HG03378 (cell line): Measurements from ENCODE around the gene SYT1.
"Not testable (repeated sequence)": the region's sequence is repeated elsewhere in the genome, so short reads cannot be mapped to it uniquely, and the experiment has no call there.

Experiments used
- ATAC-seq: cut with Tn5 transposase; IDR thresholded peaks from one replicate; pipeline ENCODE4 v1.9.1; 2021; ENCODE audit warnings: mild to moderate bottlenecking, moderate library complexity; ENCODE audit not compliant: unreplicated experiment

The SYT1 gene

DNA sequence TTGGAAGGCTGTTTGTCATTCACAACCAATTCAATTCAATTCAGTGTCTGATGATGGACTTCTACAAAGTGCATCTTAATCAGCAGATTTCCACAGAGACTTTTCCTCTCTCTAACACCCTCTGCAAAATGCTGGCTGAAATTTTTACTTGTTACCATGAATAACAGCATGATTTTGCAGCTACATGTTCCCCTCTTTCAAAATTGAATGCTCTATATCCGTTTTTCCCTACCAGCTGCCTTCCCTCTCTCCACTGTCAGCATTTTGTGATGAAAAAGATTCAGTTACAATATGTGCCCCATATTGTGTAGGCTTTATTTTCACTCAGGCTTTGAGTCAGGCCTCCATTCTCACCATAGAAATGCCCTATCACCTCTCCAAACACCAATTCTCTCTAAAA, 334.6 kb downstream of the SYT1 start:
- no peak for ATAC-seq

DNA sequence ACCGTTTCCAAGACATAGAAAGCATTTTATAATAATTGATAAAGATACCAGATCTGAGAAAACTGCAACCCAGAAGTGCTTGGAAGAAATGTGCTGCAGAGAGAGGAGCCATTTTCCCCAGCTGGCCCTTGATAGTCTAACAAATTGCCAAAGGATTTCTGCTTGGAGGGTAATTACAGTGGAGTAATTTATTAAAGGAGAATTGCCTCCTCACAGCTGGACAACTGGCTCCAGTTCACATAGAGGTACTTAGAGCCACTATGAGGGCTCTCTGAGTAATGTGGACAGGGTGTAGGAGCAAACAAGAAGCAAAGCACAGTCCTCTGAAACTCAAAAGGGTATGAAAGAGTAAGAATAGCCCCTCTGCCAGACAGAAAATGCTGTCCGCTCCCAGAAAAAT, 335.6 kb downstream of the SYT1 start:
- ATAC-seq = no peak

DNA sequence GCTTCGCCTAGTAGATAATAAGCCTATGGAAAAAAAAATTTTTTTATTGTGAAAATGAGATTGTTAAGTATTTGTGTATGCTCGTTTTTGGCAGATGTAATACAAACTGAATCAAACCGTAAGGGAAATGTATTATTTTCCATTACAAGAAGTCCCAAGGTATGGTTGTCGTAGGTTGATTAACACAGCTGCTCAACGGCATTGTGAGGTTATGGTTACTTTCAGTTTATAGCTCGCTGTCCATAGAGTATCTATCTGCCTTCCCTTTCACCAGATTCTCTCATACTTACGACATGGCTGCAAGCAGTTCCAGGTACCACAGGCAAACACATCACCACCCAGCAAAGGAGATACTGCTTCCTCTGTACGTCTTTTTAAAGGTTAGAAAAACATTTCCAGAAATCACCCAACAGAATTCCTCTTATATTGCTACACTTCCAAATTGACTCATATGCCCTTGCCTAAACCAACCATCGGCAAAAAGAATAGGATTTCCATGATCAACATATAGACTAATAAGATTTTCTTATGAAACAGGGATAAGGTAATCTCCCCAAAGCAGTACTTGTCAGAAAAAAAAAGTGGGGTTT, 338.6 kb downstream of the SYT1 start:
- ATAC-seq = no peak

DNA sequence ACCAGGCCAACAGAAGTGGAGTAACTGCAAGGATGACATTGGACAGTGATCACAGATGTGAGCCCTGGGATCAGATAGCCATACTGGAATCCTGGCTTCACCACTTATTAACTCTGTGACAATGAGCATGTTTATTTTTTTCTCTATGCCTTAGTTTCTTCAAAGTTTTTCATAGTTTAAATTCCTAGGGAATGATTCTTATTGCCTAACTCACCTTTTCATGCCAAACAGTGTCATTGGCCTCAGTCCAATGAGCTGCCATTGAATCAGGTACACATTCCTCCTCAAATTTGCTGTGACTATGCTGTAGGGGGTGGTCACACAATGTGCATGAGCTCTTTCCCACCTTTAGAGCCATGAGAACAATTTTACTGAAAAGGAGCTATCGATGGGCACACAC, 342.3 kb downstream of the SYT1 start:
- ATAC-seq = no peak

DNA sequence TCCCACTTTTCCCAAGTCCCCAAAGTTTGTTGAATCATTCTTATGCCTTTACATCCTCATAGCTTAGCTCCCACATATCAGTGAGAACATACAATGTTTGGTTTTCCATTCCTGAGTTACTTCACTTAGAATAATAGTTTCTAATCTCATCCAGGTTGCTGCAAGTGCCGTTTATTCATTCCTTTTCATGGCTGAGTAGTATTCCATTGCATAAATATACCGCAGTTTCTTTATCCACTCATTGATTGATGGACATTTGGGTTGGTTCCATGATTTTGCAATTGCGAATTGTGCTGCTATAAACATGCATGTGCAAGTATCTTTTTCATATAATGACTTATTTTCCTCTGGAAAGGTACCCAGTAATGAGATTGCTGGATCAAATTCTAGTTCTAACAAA, 345.8 kb downstream of the SYT1 start:
- ATAC-seq = not testable (repeated sequence)

DNA sequence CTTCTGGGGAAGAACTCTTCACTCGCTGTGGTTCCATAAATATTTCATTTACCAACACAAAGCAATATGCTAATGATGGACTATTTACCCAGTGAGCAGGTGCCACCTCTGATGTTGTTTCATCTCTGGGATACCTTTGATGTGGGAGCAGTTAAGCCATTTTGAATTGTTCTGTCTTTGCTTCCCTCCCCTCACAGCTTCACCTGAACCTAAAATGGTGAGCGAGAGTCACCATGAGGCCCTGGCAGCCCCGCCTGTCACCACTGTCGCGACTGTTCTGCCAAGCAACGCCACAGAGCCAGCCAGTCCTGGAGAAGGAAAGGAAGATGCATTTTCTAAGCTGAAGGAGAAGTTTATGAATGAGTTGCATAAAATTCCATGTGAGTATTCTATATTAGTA, 352.7 kb downstream of the SYT1 start:
- no peak for ATAC-seq

DNA sequence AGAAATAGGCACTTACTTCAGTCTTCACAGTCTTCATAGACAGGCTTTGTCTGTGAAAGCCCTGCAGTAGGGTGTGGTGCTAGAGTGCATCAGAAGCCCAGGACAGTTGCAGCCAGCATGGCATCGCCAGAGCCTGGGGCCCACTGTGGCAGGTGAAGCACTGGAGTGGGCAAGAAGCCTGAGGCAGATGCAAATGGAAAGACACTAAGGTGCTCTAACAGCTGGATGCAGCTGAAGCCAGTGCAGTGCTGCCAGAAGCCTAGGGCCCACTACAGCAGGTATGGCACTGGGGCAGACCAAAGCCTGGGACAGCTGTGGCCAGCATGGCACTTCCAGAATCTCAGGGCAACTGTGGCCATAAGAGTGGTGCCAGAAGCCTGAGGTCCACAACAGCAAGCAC, 358.6 kb downstream of the SYT1 start:
- ATAC-seq = no peak

DNA sequence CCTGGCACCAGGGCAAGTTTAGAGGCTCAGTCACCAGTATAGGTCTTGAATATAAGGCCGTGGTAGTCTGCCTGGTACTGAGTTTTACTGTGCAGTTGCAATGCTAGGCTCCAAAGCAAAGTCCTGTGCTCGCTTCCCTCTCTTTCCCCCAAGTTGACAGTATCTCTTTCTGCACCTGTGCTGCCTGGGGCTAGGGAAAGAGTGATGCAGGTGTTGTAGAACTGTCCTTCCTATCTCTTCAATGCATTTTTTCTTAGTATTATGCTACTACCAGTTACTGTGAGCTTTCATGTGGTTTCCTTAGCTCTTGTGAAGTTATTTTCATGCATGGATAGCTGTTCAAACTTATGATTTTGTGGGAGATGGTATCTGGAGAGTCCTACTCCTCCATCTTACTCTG, 359.2 kb downstream of the SYT1 start:
- ATAC-seq = no peak

DNA sequence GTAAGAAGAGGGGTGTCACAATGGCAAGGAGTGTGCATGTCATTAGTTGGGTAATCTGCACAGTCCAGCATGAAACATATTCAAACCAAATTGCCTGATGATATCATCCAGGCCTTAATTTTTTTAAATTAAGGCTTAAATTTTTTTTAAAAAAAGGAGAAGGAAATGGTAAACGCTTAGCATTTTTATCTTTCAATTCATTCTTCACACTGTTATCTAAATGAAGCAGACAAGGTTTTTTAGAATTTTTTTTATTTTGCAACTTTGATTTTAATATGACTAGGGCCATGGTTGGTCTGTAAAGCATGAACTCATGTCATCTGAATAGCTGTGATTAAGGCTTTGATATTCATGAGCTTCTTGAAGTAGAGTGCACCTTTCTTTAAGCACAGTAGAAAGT, 362.5 kb downstream of the SYT1 start:
- no peak for ATAC-seq

DNA sequence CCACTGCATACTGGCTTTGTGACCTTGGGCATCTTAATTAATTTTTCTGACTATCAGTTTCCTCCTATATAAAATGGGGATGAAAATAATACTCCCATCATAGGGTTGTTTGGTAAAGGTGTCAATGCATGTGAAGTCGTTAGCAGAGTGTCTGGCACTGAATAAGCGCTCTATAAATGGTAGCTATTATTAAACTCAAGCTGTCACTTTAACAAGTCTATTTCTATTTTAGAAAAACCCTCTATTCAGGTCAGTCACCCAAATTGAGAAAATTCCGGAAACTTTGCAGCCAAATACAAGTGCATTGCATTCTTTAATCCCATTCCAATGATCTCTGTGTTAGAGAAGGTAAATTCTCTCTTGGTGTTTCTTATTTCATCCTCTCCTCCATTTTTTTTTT, 363.1 kb downstream of the SYT1 start:
- no peak for ATAC-seq

DNA sequence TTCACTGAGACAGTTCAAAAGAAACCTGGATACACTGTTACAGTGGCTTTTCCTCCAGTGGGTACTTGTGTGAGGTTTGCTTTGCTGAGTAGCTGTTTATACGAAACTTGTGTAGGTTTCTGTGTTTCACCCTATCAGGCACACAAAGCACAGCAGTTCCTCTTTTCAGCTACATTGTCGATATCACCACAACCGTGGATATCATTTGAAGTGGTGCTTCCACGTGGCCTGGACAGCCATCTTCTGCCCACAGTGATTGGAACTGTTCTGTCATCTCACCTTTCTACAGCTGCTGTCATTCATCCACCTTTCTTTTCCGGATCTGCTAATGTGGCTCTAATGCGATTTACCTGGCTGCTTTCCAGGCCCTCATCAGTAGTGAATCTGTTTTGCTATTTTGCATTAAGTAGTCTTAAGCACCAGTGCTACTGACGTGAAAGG, 368.8 kb downstream of the SYT1 start:
- ATAC-seq = no peak

DNA sequence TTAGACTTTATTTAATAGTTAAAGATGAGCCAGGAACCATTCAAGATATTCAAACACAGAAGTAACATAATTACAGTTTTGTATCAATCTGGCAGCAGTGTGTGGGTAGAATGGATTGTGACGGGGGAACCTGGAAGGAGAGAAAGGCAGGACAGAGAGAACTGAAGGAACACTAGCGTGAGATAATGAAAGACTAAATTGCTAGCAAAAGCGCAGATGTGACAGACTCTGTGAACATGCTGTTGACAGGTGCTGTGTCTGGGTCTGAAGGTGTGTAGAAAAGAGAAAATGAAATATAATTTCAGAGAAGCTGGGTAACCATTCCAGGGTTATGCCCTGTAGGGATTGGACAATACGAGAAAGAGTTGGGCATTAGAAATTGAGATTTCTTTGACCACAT, 372.3 kb downstream of the SYT1 start:
- no peak for ATAC-seq

DNA sequence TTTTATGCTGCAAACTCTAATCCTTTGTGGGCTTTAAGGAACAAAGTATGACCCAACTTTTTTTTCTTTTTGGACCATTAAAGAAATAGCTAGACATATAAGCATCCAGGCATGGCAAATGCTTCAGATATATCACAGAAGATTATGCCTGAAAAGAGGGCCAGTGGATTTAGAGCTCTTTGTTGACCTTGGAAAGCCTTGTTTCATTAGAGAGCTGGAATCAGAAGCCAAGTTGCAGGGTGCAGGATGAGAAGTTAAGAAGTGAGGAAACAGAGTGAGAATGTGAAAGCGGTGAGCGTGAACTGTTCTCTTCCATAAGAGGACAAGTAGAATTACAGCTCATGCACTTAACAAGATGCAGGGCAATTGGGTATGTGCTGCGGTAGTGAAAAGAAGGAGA, 373.7 kb downstream of the SYT1 start:
- ATAC-seq = no peak

DNA sequence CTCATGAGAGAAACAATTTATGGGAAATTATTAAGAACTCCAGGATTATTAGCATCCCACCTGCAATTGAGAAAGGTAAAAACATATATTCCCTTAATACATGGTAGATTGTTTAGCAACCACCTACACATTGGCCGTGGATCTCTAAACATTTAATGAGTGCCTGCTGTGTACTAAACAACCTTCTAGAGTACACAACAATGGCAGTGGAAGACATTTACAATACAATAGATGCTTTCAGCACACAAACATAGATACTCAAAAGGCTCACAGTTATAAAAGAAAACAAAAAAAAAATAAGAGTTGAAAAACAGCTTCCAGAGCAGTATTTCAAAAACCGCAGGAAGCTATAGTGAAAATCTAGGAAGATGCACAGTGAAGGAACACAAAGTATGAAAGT, 382.9 kb downstream of the SYT1 start:
- ATAC-seq = no peak

DNA sequence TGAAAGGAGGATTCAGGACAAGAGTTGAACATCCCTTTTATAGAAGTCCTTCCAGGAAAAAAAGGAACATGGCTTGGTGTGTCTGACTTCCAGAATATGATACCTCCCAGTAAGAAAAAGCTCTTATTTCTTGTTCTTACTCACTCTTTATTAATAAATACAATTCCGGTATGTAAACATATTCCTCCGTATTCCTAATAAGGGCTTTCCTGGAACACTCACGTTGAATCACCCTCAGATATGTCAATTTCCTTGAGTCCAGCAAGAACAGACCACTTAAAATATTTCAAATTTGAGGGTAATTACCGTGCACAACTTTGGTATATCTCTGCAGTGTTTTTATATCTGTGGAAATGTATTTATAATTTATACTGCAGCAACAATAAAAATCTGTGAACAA, 385.6 kb downstream of the SYT1 start:
- ATAC-seq = no peak

DNA sequence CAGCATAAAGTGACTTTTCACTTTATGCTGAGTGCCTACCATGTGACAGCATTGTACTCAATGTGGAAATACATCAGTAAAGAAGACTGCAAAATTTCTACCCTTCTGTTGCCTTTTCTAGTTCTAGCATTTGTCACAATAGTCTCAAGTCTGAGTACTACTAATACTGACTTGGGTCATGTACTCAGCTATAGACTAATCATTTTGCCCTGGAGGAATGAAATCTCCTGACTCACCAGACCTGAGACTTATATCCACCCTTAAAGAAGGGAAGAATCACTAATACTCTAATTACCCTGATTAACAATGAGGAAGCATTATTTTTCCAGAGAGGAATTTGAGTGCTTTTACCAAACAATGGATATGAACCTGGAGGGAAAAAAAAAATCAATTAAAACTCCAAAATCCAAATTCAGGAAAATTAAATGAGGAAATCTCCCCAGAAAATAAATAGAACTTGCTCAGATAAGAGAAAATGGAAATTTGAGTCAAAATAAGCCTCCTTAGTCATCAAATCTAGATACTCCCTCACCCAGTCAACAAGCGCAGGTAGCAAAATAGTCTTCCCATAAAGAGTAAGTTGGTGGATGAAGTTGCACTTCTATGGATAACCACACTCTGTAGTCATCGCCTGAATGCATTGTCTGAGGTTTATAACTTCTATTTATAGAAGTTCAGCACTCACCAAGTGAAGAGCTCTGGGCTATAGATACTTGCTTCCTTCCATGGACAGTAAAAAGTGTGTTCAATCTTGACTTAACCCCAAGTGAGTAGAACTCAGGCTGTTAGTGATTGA, 386.6 kb downstream of the SYT1 start:
- no peak for ATAC-seq

DNA sequence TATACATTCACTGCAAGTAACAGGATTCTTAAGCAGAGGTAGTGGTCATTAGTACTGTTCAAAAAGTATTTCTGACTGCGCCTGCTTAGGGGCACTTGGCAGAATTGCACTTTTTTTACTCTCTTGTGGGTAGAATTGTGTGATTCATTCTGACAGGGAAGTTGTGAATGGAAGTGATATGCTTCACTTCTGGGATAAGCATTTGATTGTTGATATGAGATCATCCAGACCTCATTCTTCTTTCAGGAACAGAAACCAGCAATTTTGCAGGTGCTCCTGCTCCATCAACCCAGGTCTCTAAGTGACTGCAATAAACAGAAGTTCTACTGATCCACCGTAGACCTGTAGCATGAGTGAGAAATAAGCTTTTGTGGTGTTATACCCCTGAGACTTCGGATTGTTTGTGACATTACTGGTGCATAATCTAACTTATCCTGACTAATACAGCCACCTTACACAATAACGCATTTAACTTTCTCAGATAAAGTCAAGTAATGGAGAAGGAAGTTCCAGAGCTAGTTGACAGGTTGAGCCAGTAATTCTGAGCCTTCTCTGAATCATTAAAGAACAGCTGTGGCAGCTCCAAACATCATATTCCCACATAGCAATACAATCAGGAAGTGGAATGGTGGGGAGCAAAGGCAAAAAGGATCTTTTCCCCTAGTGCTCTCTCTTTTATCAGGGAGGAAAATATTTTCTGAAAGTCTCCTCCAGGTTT, 387.9 kb downstream of the SYT1 start:
- no peak for ATAC-seq

DNA sequence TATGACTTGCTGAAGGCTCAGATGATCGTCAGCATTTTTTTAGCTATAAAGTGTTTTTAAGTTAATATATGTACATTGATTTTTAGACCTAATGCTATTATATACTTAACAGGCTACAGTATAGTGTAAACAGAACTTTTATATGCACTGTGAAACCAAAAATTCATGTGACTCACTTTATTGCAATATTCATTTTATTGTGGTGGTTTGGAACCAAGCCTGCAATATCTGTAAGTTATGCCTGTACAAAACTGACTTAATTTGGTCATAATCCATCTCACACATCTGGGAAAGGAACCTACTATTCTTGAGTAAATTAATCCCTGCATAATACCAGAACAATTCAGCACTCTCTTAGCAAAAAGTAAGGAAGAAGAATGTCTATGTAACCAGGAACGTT, 390.7 kb downstream of the SYT1 start:
- no peak for ATAC-seq

DNA sequence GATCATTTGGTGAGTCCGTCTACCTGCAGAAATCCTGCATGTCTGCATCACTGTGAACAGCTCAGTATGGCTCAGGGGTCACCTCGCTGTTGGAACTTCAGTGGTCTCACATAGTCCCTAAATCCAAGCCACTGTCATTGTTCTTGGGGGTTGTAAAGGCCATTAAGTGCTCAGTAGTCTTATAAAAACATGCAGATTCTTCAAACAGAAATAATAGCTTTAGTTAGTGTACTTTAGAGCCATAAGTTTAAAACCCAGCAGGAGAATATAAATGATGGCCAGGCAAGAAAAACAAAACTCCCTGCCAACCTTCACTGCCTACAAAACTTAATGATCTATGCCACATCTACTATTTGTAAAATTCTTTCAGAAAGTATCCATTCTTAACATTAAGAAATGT, 396.3 kb downstream of the SYT1 start:
- no peak for ATAC-seq

DNA sequence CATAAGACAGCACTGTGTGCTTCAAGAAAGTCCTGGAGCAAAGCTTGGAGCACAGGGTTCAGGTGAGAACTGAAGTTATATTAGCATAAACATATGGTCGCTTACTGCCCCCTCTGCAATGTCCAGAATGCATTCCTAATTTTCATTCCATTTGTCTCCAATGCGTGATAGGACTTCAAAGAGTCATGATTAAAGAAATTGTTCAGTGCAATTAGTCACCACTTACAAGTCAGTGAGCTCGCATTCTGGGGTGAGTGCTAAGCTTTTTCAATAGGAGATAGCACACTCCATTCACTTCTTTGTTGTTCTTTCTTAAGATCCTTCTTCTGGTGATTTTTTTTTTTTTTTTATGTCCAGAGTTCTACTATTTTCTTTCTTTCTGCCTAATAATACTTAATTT, 398.4 kb downstream of the SYT1 start:
- ATAC-seq = no peak

DNA sequence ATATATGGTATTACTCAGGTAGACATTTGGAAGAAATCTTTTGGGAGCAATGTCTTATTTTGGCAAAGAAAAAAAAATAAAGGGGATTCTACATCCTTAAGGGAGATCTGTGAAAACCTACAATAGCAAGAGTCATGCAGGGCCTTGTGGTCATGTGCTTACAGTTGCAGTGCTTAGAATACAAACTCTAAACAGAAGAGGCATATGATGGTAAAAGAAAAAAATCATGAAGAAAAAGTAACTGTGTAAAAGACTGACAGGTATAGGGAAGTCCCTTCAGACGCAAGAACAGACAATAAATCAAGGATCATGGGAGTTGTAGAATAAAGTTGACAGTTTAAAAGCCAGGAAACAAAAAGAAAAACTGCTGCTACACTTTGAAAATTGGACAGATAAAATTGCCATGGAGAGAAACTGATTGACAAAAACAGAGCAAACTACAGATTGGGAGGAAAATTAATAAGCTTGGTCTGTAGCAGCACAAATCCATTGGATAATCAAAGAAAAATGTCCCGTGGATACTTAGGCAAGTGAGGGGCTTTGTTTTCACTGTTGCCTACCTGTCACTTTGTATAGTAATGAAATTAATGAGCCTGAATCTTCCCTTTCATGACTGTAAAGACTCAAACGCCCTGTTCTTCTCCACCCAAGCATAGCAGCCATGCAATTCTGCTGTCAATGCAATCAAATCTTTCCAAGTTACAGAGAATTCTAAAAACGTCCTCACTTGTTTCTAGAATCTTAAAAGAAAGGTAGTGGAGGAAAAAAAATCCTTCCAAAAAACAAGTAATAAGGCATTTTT, 402.0 kb downstream of the SYT1 start:
- ATAC-seq = no peak
